Endothelial cell of umbilical vein (primary cell): ENCODE measurements around the gene EEF1G. TPM values are rescaled to one million over a fixed set of nuclear protein-coding genes. Genes with fewer than 3 reads are reported as not detected.

ENCODE experiments used
- BruUV-seq: library from RNA; stranded (reverse); fragments of 400-500 nt; replicated peaks from 2 replicates; lab custom pipeline; 2021; lab: Mats Ljungman, UMichigan
- CTCF ChIA-PET: fragments of 300-600, 350-600 bp; sonication (Branson Sonifier 250); formaldehyde crosslinking; loops from one replicate; lab custom pipeline; 2021; ENCODE audit warnings: antibody characterized with exemption, inconsistent platforms; lab: Charles Lee
- POLR2A ChIA-PET: fragments of 300-600, 350-600 bp; sonication (Branson Sonifier 250); formaldehyde crosslinking; loops from one replicate; lab custom pipeline; 2021; ENCODE audit warnings: antibody characterized with exemption, inconsistent platforms; lab: Charles Lee
- DNase-seq: peaks from one replicate; pipeline ENCODE4 v3.0.0-alpha.2; 2011; ENCODE audit warnings: low read depth, low spot score
- FAIRE-seq: peaks from 2 replicates; lab custom pipeline; 2011; peaks lifted over from hg19 to GRCh38; lab: Jason Lieb, UNC
- H2AFZ ChIP-seq: 2 replicates; pipeline ENCODE4 v1.6.0; 2012; ENCODE audit warnings: low read depth, low read length, control low read depth, inconsistent platforms
- H3K27ac ChIP-seq: 2 replicates; pipeline ENCODE4 v1.5.1; 2011; ENCODE audit warnings: low read depth, mild to moderate bottlenecking, control low read depth, low read length, moderate library complexity; ENCODE audit not compliant: insufficient read depth
- H3K27me3 ChIP-seq, 2 experiments: 2 replicates each; pipeline versions ENCODE4 v1.6.0 to v1.6.1; 2011; ENCODE audit warnings: low read length in 2 of 2, mixed read lengths in 1 of 2; ENCODE audit not compliant: control insufficient read depth in 2 of 2, insufficient read depth in 2 of 2
- H3K36me3 ChIP-seq, 2 experiments: 2 replicates in 1 of 2; 3 replicates in 1 of 2; pipeline ENCODE4 v1.5.1; 2011; ENCODE audit warnings: low read length in 2 of 2, mild to moderate bottlenecking in 1 of 2, moderate library complexity in 1 of 2; ENCODE audit not compliant: control insufficient read depth in 2 of 2, insufficient read depth in 2 of 2; ENCODE audit errors: extremely low read depth in 1 of 2
- H3K4me1 ChIP-seq: 3 replicates; pipeline ENCODE4 v1.5.1; 2011; ENCODE audit warnings: mild to moderate bottlenecking, low read length; ENCODE audit not compliant: control insufficient read depth, insufficient read depth; ENCODE audit errors: extremely low read depth
- H3K4me2 ChIP-seq: 2 replicates; pipeline ENCODE4 v1.6.1; 2011; ENCODE audit warnings: low read length, control low read depth, mixed read lengths; ENCODE audit not compliant: insufficient read depth
- H3K4me3 ChIP-seq, 3 experiments: fragments of 200-600 bp in 1 of 3; sonication (generic), shearing (Covaris generic) in 1 of 3; replicated peaks in 1 of 3; 2 replicates each; pipeline ENCODE4 v1.5.1; 2011 to 2016; ENCODE audit warnings: control low read depth in 3 of 3, low read length in 3 of 3, mild to moderate bottlenecking in 2 of 3, inconsistent platforms in 1 of 3, low read depth in 1 of 3, moderate library complexity in 1 of 3; ENCODE audit not compliant: insufficient read depth in 1 of 3
- H3K79me2 ChIP-seq: 2 replicates; pipeline ENCODE4 v1.6.0; 2012; ENCODE audit warnings: low read length, inconsistent platforms; ENCODE audit not compliant: control insufficient read depth, insufficient read depth
- H3K9ac ChIP-seq: replicated peaks from 2 replicates; pipeline ENCODE3; 2011; ENCODE audit warnings: low read length, control low read depth; ENCODE audit not compliant: insufficient read depth; ENCODE audit errors: extremely low read depth
- H3K9me1 ChIP-seq: replicated peaks from 3 replicates; pipeline ENCODE4 v1.6.0; 2011; ENCODE audit warnings: mild to moderate bottlenecking, low read length; ENCODE audit not compliant: control insufficient read depth, insufficient read depth; ENCODE audit errors: extremely low read depth
- H3K9me3 ChIP-seq: replicated peaks from 2 replicates; pipeline ENCODE4 v1.5.1; 2012; ENCODE audit warnings: low read length, inconsistent platforms; ENCODE audit not compliant: control insufficient read depth, insufficient read depth
- H4K20me1 ChIP-seq: replicated peaks from 2 replicates; pipeline ENCODE3; 2011; ENCODE audit warnings: mild to moderate bottlenecking, low read length; ENCODE audit not compliant: control insufficient read depth, insufficient read depth; ENCODE audit errors: extremely low read depth
- EZH2 ChIP-seq: IDR thresholded peaks from 2 replicates; pipeline ENCODE4 v1.6.1; 2012; ENCODE audit warnings: borderline replicate concordance, low read depth, mild to moderate bottlenecking, moderate library complexity, low read length, inconsistent platforms; ENCODE audit not compliant: severe bottlenecking
- FOS ChIP-seq: IDR thresholded peaks from 2 replicates; pipeline ENCODE4 v1.6.1; 2011; ENCODE audit warnings: mild to moderate bottlenecking, low read length, moderate library complexity, borderline replicate concordance; ENCODE audit not compliant: insufficient read depth
- GATA2 ChIP-seq: IDR thresholded peaks from 2 replicates; pipeline ENCODE4 v1.7.0; 2011; ENCODE audit warnings: low read depth, mild to moderate bottlenecking, moderate library complexity, mixed read lengths, low read length; ENCODE audit not compliant: insufficient read length, insufficient read depth
- JUN ChIP-seq: IDR thresholded peaks from 2 replicates; pipeline ENCODE4 v1.6.1; 2011; ENCODE audit warnings: borderline replicate concordance, low read depth; ENCODE audit not compliant: insufficient read length, insufficient read depth
- MYC ChIP-seq: IDR thresholded peaks from one replicate; pipeline ENCODE4 v1.6.1; 2011; ENCODE audit warnings: mild to moderate bottlenecking, low read depth, low read length
- POLR2A ChIP-seq: IDR thresholded peaks from 2 replicates; pipeline ENCODE4 v1.6.1; 2012; ENCODE audit warnings: low read depth, mild to moderate bottlenecking, control low read depth, low read length
- POLR2AphosphoS5 ChIP-seq: IDR thresholded peaks from 2 replicates; pipeline ENCODE4 v1.6.1; 2012; ENCODE audit warnings: low read depth, mild to moderate bottlenecking, control low read depth, low read length, moderate library complexity; ENCODE audit not compliant: insufficient read depth
- dilution Hi-C: fragments of 300-500 bp; cut with MboI; formaldehyde crosslinking; loops from one replicate; pipeline ENCODE4 v1.15.0; 2019; ENCODE audit warnings: low sequenced_read_pairs; ENCODE audit not compliant: extremely low pct_ligation_motif_present
- intact Hi-C: fragments of 100-400 bp; cut with micrococcal nuclease; formaldehyde crosslinking; loops from one replicate; pipeline ENCODE4 v1.10.0; 2022
- polyA plus RNA-seq, 4 experiments: library from polyadenylated mRNA; depleted of rRNA in 3 of 4; stranded (reverse) in 3 of 4; unstranded in 1 of 4; fragments of >200 nt; gene quantifications; 2 replicates each; pipeline versions ENCODE4 v1.2.1 to v1.2.3, GENCODE V29; 2011 to 2012; ENCODE audit warnings: missing spikeins in 1 of 4
- total RNA-seq: library from RNA; stranded (reverse); gene quantifications from 2 replicates; pipeline ENCODE4 v1.2.3, GENCODE V29; 2021
- TF ChIP-seq, protein P1 (sequence below), 2 donors: IDR thresholded peaks; 1 replicate in 1 of 2; 2 replicates in 1 of 2; pipeline ENCODE4 v1.5.1; 2011; ENCODE audit warnings: low read length in 2 of 2, mild to moderate bottlenecking in 2 of 2, moderate library complexity in 2 of 2, control low read depth in 1 of 2, inconsistent platforms in 1 of 2, low read depth in 1 of 2; ENCODE audit not compliant: insufficient read depth in 1 of 2; ENCODE audit errors: extremely low read depth in 1 of 2
- TF ChIP-seq, protein P2 (sequence below): IDR thresholded peaks from 2 replicates; pipeline ENCODE4 v1.6.1; 2011; ENCODE audit not compliant: insufficient read depth, insufficient read length

EEF1G gene
- total and polyA plus RNA-seq, 2 donors (not counting 3 experiments of a cell fraction or from before 2014, with no cell fraction given), result 1,341 to 2,133 TPM

DNA sequence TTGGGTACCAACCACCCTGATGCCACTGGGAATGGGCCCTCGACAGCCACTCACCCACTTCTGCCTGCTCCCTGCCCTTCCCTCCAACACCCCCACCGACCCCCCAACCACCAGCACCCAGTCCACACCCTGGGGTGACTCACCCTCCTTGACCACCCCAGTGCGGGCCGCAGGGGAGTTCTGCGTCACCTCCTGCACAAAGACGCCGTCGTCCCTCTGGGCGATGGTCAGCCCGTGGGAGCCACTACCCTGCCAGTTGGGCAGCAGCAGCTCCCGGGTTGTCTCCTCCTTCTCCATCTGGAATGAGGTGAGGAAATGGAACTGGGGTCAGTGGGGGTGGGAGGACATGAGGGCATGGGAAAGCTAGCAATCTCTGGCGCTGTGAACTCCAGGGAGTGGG, 37.9 kb downstream of the EEF1G start:
- no peaks in the 10 kb centered on the region for H3K9me1 ChIP-seq
- no peak overlapping the region for H3K9ac ChIP-seq
- DNase-seq (no peak), FAIRE-seq (no peak)
- no peaks in the 10 kb centered on the region for H3K9me3 ChIP-seq
- H4K20me1 ChIP-seq, result peaks cover 7% of the 10 kb centered on the region
- dilution Hi-C loops, result no loop called here
- no TSS peak for BruUV-seq
- peaks cover 21% of the 10 kb centered on the region for H3K4me1 ChIP-seq
- no peak overlapping the region for H2AFZ ChIP-seq
- peaks cover 25 to 45% of the 10 kb centered on the region in 2 experiments for H3K36me3 ChIP-seq
- TF ChIP-seq POLR2AphosphoS5, result no peak
- no peak for TF ChIP-seq GATA2
- TF ChIP-seq, protein P1, sequence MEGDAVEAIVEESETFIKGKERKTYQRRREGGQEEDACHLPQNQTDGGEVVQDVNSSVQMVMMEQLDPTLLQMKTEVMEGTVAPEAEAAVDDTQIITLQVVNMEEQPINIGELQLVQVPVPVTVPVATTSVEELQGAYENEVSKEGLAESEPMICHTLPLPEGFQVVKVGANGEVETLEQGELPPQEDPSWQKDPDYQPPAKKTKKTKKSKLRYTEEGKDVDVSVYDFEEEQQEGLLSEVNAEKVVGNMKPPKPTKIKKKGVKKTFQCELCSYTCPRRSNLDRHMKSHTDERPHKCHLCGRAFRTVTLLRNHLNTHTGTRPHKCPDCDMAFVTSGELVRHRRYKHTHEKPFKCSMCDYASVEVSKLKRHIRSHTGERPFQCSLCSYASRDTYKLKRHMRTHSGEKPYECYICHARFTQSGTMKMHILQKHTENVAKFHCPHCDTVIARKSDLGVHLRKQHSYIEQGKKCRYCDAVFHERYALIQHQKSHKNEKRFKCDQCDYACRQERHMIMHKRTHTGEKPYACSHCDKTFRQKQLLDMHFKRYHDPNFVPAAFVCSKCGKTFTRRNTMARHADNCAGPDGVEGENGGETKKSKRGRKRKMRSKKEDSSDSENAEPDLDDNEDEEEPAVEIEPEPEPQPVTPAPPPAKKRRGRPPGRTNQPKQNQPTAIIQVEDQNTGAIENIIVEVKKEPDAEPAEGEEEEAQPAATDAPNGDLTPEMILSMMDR (IDR thresholded peaks at IDR 0.05; ENCODE audit: extremely low read depth in 1 of 2, insufficient read depth in 1 of 2, low read depth in 1 of 2, low read length in 2 of 2), result no peak
- TF ChIP-seq POLR2A, result no peak
- TF ChIP-seq, protein P2, sequence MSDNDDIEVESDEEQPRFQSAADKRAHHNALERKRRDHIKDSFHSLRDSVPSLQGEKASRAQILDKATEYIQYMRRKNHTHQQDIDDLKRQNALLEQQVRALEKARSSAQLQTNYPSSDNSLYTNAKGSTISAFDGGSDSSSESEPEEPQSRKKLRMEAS, result no peak
- TF ChIP-seq JUN, result no peak
- no peak for TF ChIP-seq MYC
- TF ChIP-seq EZH2, result no peak
- TF ChIP-seq FOS, result no peak
- intact Hi-C loops, result no loop called here
- POLR2A ChIA-PET, result interaction anchor here (0.6 kb wide), 1 partner anchor 48 kb away, joined by 3 read pairs; no protein-coding TSS in a partner anchor
- no peak overlapping the region for H3K27ac ChIP-seq
- no peaks in the 10 kb centered on the region for H3K27me3 ChIP-seq
- H3K79me2 ChIP-seq, result peaks cover 95% of the 10 kb centered on the region
- no peak overlapping the region for H3K4me3 ChIP-seq
- H3K4me2 ChIP-seq, result no peak overlapping the region
- CTCF ChIA-PET, result interaction anchor here (1.1 to 11.2 kb wide), 2 partner anchors 25 to 113 kb away, joined by 3 to 377 read pairs; no protein-coding TSS in a partner anchor
